GM12878 (cell line): ENCODE data around the gene SMARCC2. TPM values are rescaled to one million over a fixed set of nuclear protein-coding genes. Genes with fewer than 3 reads are reported as not detected.

Experiments used
- ATAC-seq: fragments of 200-7000 bp; cut with Tn5 transposase; 3 replicates; pipeline ENCODE4 v1.9.1; 2020; ENCODE audit warnings: mild to moderate bottlenecking, moderate library complexity
- BruUV-seq: library from RNA; stranded (reverse); fragments of 400-500 nt; replicated peaks from 2 replicates; lab custom pipeline; 2021; lab: Mats Ljungman, UMichigan
- CTCF ChIA-PET: fragments of 300-600 bp; sonication (Branson Sonifier 250); formaldehyde crosslinking; extraction: SDS; loops from one replicate; lab custom pipeline; 2021; ENCODE audit warnings: inconsistent platforms; lab: Yijun Ruan, JAX
- POLR2A ChIA-PET: fragments of 350-600 bp; formaldehyde crosslinking; extraction: SDS; loops from one replicate; lab custom pipeline; 2021; ENCODE audit warnings: inconsistent platforms; lab: Charles Lee
- RAD21 ChIA-PET: fragments of 300-600 bp; sonication (Branson Sonifier 250); formaldehyde crosslinking; loops from one replicate; lab custom pipeline; 2023; ENCODE audit warnings: antibody characterized with exemption; ENCODE audit not compliant: unreplicated experiment; lab: Charles Lee
- SMC1A ChIA-PET: fragments of 300-600 bp; sonication (Branson Sonifier 250); formaldehyde crosslinking; loops from one replicate; lab custom pipeline; 2023; ENCODE audit not compliant: unreplicated experiment, uncharacterized antibody; lab: Charles Lee
- DNase-seq: peaks from one replicate; pipeline ENCODE4 v3.0.0-alpha.2; 2011; ENCODE audit warnings: low read depth, low spot score
- FAIRE-seq: peaks from 3 replicates; lab custom pipeline; 2011; peaks lifted over from hg19 to GRCh38; lab: Jason Lieb, UNC
- H2AFZ ChIP-seq: 2 replicates; pipeline ENCODE4 v1.6.0; 2011; ENCODE audit warnings: low read depth, low read length, control low read depth; ENCODE audit not compliant: control insufficient read depth
- H3K27ac ChIP-seq: 2 replicates; pipeline ENCODE4 v1.5.1; 2011; ENCODE audit warnings: control low read depth; ENCODE audit not compliant: control insufficient read depth, insufficient read depth
- H3K27me3 ChIP-seq, 2 experiments: replicated peaks in 1 of 2; 2 replicates each; pipeline versions ENCODE4 v1.6.0 to v1.6.1; 2011; ENCODE audit warnings: low read length in 1 of 2; ENCODE audit not compliant: control insufficient read depth in 2 of 2, insufficient read depth in 2 of 2
- H3K36me3 ChIP-seq, 2 experiments: 2 replicates each; pipeline ENCODE4 v1.5.1; 2011; ENCODE audit warnings: low read length in 1 of 2; ENCODE audit not compliant: control insufficient read depth in 2 of 2, insufficient read depth in 2 of 2
- H3K4me1 ChIP-seq: 2 replicates; pipeline ENCODE4 v1.6.1; 2011; ENCODE audit warnings: mild to moderate bottlenecking, low read length, moderate library complexity, mixed read lengths; ENCODE audit not compliant: control insufficient read depth, insufficient read depth
- H3K4me2 ChIP-seq: 2 replicates; pipeline ENCODE4 v1.6.0; 2011; ENCODE audit warnings: control low read depth; ENCODE audit not compliant: control insufficient read depth, insufficient read depth
- H3K4me3 ChIP-seq: fragments of 200-600 bp; sonication (generic); 2 replicates; pipeline ENCODE4 v1.5.1; 2016
- H3K79me2 ChIP-seq: 2 replicates; pipeline ENCODE4 v1.6.0; 2011; ENCODE audit warnings: low read length; ENCODE audit not compliant: control insufficient read depth, insufficient read depth
- H3K9ac ChIP-seq: 2 replicates; pipeline ENCODE4 v1.8.0; 2011; ENCODE audit warnings: low read length, control low read depth, mixed read lengths; ENCODE audit not compliant: control insufficient read depth, insufficient read depth
- H3K9me3 ChIP-seq: replicated peaks from 3 replicates; pipeline ENCODE4 v1.5.1; 2011; ENCODE audit warnings: mild to moderate bottlenecking, low read length; ENCODE audit not compliant: control insufficient read depth, insufficient read depth
- H4K20me1 ChIP-seq: 2 replicates; pipeline ENCODE4 v1.6.0; 2011; ENCODE audit not compliant: control insufficient read depth, insufficient read depth
- ASH2L ChIP-seq: fragments of 300-600, 200-600 bp; sonication (generic); IDR thresholded peaks from 2 replicates; pipeline ENCODE4 v1.6.1; 2017; ENCODE audit warnings: low read depth, mild to moderate bottlenecking, borderline replicate concordance
- BRCA1 ChIP-seq: IDR thresholded peaks from 2 replicates; pipeline ENCODE4 v1.6.1; 2011; ENCODE audit warnings: low read depth, low read length, improper control_type of control experiment
- CHD1 ChIP-seq: IDR thresholded peaks from 2 replicates; pipeline ENCODE4 v1.6.1; 2012; ENCODE audit warnings: low read depth, low read length, improper control_type of control experiment
- GATAD2B ChIP-seq: fragments of 450-650 bp; conservative IDR thresholded peaks from 2 replicates; pipeline ENCODE4 v1.6.1; 2017; ENCODE audit warnings: low read depth, mild to moderate bottlenecking, moderate library complexity
- NR2F1 ChIP-seq: fragments of 450-650 bp; conservative IDR thresholded peaks from 2 replicates; pipeline ENCODE4 v1.6.1; 2017; ENCODE audit warnings: mild to moderate bottlenecking
- RBBP5 ChIP-seq: fragments of 200-600 bp; sonication (generic); conservative IDR thresholded peaks from 2 replicates; pipeline ENCODE4 v1.6.1; 2016
- RELA ChIP-seq: fragments of 450-650 bp; IDR thresholded peaks from 2 replicates; pipeline ENCODE4 v1.8.0; 2014; ENCODE audit warnings: borderline replicate concordance; ENCODE audit not compliant: partially characterized antibody
- SMARCA5 ChIP-seq: fragments of 450-650 bp; IDR thresholded peaks from 2 replicates; pipeline ENCODE4 v1.6.1; 2017; ENCODE audit warnings: mild to moderate bottlenecking
- ZBED1 ChIP-seq: IDR thresholded peaks from 2 replicates; pipeline ENCODE4 v1.6.1; 2016; ENCODE audit warnings: borderline replicate concordance
- WGBS: methylation state at CpG from one replicate; pipeline ENCODE4 v1.1.6; 2016; ENCODE audit warnings: low lambda C conversion rate; ENCODE audit not compliant: insufficient replicate concordance, insufficient coverage; ENCODE audit errors: missing lambda C conversion rate; 5-methylcytosine and 5-hydroxymethylcytosine counted together
- in situ Hi-C: fragments of 300-500 bp; cut with MboI; formaldehyde crosslinking; loops from 9 replicates; pipeline ENCODE4 v1.14.3; 2018; ENCODE audit warnings: mixed read lengths
- intact Hi-C: fragments of 100-400 bp; cut with micrococcal nuclease; formaldehyde crosslinking; loops from one replicate; pipeline ENCODE4 v1.14.2; 2022; ENCODE audit not compliant: unreplicated experiment
- polyA plus RNA-seq, 11 experiments: library from polyadenylated mRNA; depleted of rRNA in 4 of 11; unstranded in 6 of 11; stranded (reverse) in 5 of 11; fragments of >200 nt; fragmentation: Nextera tagmentation in 4 of 11; fragmentation: Illumina TruSeq in 1 of 11; extraction: Ambion mirVana in 4 of 11; extraction: Trizol in 1 of 11; gene quantifications; 1 replicate in 1 of 11; 2 replicates in 10 of 11; pipeline versions ENCODE4 v1.2.1 to v1.2.3, GENCODE V29; 2011 to 2016; ENCODE audit warnings: inconsistent platforms in 2 of 11, missing spikeins in 2 of 11, low read depth in 1 of 11
- total RNA-seq, 4 experiments: library from RNA; depleted of rRNA in 3 of 4; stranded (reverse); fragments of >200 nt in 3 of 4; fragmentation: Illumina TruSeq in 1 of 4; extraction: Trizol in 1 of 4; gene quantifications; 2 replicates each; pipeline versions ENCODE4 v1.2.1 to v1.2.3, GENCODE V29; 2013 to 2021
- TF ChIP-seq, protein P1 (sequence below): fragments of 450-650 bp; formaldehyde crosslinking; IDR thresholded peaks from 2 replicates; pipeline ENCODE4 v1.5.0; 2022; ENCODE audit warnings: mild to moderate bottlenecking, missing genetic modification characterization
- TF ChIP-seq, protein P2 (sequence below): IDR thresholded peaks from 2 replicates; pipeline ENCODE4 v1.6.1; 2012; ENCODE audit warnings: low read depth, low read length, improper control_type of control experiment
- TF ChIP-seq, protein P3 (sequence below): IDR thresholded peaks from 2 replicates; pipeline ENCODE4 v1.6.1; 2012; ENCODE audit warnings: mild to moderate bottlenecking, low read depth, low read length
- TF ChIP-seq, protein P4 (sequence below): fragments of 450-650 bp; IDR thresholded peaks from 2 replicates; pipeline ENCODE4 v1.6.1; 2017; ENCODE audit warnings: mild to moderate bottlenecking

The SMARCC2 gene
- total and polyA plus RNA-seq, 10 of the 15 experiments (the other 5 are each of a cell fraction or from before 2014, with no cell fraction given): 13.6 to 71.2 (median 42.3) TPM

DNA sequence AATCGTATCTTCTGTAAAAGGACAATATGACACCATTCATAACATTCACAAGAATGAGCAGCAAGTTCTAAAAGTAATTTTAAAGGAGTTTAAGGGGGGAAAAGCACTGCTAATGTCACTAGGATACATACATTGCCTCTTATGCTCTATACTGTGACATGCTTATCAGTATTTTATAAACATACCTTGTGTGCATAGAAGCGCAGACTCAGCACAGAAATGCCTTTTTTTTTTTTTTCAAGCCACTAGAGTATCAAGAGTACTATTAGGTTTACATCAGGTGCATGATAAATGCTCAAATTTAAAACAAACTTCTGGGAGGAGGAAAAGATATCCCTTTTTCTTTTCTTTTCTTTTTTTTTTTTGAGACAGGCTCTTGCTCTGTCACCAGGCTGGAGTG lies 13.6 kb upstream of the SMARCC2 start (continued):
- TF ChIP-seq, protein P1, sequence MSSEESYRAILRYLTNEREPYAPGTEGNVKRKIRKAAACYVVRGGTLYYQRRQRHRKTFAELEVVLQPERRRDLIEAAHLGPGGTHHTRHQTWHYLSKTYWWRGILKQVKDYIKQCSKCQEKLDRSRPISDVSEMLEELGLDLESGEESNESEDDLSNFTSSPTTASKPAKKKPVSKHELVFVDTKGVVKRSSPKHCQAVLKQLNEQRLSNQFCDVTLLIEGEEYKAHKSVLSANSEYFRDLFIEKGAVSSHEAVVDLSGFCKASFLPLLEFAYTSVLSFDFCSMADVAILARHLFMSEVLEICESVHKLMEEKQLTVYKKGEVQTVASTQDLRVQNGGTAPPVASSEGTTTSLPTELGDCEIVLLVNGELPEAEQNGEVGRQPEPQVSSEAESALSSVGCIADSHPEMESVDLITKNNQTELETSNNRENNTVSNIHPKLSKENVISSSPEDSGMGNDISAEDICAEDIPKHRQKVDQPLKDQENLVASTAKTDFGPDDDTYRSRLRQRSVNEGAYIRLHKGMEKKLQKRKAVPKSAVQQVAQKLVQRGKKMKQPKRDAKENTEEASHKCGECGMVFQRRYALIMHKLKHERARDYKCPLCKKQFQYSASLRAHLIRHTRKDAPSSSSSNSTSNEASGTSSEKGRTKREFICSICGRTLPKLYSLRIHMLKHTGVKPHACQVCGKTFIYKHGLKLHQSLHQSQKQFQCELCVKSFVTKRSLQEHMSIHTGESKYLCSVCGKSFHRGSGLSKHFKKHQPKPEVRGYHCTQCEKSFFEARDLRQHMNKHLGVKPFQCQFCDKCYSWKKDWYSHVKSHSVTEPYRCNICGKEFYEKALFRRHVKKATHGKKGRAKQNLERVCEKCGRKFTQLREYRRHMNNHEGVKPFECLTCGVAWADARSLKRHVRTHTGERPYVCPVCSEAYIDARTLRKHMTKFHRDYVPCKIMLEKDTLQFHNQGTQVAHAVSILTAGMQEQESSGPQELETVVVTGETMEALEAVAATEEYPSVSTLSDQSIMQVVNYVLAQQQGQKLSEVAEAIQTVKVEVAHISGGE (CRISPR knock-in tag): no peak

DNA sequence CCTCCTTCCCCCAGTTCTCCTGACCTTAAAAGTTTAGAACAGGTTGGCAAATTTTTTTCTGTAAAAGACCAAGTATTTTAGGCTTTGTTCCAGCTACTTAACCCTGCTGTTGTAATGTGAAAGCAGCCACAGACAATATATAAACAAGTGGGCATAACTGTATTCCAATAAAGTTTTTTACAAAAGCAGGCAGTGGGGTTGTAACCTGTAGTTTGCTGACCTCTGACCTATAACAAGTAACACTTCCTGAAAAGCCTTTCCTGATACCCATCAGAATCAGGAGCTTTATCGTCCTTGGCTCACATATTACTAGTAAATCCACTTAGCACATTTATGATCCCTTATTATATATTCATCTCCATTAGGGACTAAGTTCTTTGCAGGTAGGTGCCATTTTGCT lies 13.1 kb upstream of the SMARCC2 start:
- ChIA-PET POLR2A (interaction anchor here (2.2 kb wide), 1 partner anchor 19 kb away, joined by 8 read pairs; the partner anchor contains the start of gene RNF41), CTCF (interaction anchor here (0.8 to 1.9 kb wide), 6 partner anchors 12 to 261 kb away, joined by 3 to 11 read pairs (median 4); partner anchors contain the start of genes ANKRD52, RNF41 and SMARCC2), SMC1A (interaction anchor here (1.0 kb wide), 1 partner anchor 235 kb away, joined by 3 read pairs; no protein-coding TSS in a partner anchor), RAD21 (interaction anchor here (0.6 to 1.7 kb wide), 3 partner anchors 11 to 75 kb away, joined by 3 to 5 read pairs (median 5); partner anchors contain the start of genes ESYT1 and RNF41)
- 92% methylated on average over 1 of the region's 1 CpG for WGBS
- H3K4me2 ChIP-seq: no peak overlapping the region
- intact Hi-C loops (no loop called here), in situ Hi-C loops (no loop called here)
- FAIRE-seq: no peak
- no peak for DNase-seq
- no peaks in the 10 kb centered on the region for H3K4me1 ChIP-seq
- H3K9ac ChIP-seq: no peak overlapping the region
- H2AFZ ChIP-seq: no peak overlapping the region
- H3K27ac ChIP-seq: no peak overlapping the region
- H3K36me3 ChIP-seq: peaks cover 4 to 9% of the 10 kb centered on the region in 2 experiments
- H4K20me1 ChIP-seq: no peaks in the 10 kb centered on the region; the same call in 1 of the 2 replicates
- ATAC-seq: no peak
- H3K79me2 ChIP-seq: no peaks in the 10 kb centered on the region
- no peaks in the 10 kb centered on the region for H3K27me3 ChIP-seq
- BruUV-seq: no TSS peak
- H3K9me3 ChIP-seq: no peaks in the 10 kb centered on the region
- H3K4me3 ChIP-seq: no peak overlapping the region
- TF ChIP-seq RBBP5: no peak
- TF ChIP-seq, protein P2, sequence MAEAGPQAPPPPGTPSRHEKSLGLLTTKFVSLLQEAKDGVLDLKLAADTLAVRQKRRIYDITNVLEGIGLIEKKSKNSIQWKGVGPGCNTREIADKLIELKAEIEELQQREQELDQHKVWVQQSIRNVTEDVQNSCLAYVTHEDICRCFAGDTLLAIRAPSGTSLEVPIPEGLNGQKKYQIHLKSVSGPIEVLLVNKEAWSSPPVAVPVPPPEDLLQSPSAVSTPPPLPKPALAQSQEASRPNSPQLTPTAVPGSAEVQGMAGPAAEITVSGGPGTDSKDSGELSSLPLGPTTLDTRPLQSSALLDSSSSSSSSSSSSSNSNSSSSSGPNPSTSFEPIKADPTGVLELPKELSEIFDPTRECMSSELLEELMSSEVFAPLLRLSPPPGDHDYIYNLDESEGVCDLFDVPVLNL: no peak
- no peak for TF ChIP-seq CHD1
- TF ChIP-seq, protein P3, sequence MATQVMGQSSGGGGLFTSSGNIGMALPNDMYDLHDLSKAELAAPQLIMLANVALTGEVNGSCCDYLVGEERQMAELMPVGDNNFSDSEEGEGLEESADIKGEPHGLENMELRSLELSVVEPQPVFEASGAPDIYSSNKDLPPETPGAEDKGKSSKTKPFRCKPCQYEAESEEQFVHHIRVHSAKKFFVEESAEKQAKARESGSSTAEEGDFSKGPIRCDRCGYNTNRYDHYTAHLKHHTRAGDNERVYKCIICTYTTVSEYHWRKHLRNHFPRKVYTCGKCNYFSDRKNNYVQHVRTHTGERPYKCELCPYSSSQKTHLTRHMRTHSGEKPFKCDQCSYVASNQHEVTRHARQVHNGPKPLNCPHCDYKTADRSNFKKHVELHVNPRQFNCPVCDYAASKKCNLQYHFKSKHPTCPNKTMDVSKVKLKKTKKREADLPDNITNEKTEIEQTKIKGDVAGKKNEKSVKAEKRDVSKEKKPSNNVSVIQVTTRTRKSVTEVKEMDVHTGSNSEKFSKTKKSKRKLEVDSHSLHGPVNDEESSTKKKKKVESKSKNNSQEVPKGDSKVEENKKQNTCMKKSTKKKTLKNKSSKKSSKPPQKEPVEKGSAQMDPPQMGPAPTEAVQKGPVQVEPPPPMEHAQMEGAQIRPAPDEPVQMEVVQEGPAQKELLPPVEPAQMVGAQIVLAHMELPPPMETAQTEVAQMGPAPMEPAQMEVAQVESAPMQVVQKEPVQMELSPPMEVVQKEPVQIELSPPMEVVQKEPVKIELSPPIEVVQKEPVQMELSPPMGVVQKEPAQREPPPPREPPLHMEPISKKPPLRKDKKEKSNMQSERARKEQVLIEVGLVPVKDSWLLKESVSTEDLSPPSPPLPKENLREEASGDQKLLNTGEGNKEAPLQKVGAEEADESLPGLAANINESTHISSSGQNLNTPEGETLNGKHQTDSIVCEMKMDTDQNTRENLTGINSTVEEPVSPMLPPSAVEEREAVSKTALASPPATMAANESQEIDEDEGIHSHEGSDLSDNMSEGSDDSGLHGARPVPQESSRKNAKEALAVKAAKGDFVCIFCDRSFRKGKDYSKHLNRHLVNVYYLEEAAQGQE: no peak
- no peak for TF ChIP-seq GATAD2B
- TF ChIP-seq NR2F1: 0 out of 2 replicates have a peak, but pooled peaks have one; percentile 32
- TF ChIP-seq, protein P4, sequence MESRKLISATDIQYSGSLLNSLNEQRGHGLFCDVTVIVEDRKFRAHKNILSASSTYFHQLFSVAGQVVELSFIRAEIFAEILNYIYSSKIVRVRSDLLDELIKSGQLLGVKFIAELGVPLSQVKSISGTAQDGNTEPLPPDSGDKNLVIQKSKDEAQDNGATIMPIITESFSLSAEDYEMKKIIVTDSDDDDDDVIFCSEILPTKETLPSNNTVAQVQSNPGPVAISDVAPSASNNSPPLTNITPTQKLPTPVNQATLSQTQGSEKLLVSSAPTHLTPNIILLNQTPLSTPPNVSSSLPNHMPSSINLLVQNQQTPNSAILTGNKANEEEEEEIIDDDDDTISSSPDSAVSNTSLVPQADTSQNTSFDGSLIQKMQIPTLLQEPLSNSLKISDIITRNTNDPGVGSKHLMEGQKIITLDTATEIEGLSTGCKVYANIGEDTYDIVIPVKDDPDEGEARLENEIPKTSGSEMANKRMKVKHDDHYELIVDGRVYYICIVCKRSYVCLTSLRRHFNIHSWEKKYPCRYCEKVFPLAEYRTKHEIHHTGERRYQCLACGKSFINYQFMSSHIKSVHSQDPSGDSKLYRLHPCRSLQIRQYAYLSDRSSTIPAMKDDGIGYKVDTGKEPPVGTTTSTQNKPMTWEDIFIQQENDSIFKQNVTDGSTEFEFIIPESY: no peak
- no peak for TF ChIP-seq BRCA1
- no peak for TF ChIP-seq ZBED1
- no peak for TF ChIP-seq ASH2L
- no peak for TF ChIP-seq RELA
- no peak for TF ChIP-seq SMARCA5
